ENCODE measurements around the gene NAP1L5.

The NAP1L5 gene

GRCh38 chr4:88734403-88734949 lies 36.8 kb upstream of the NAP1L5 start:
- no peaks in the 10 kb centered on the region for H3K36me3 ChIP-seq (ENCODE audit: control insufficient read depth, insufficient read depth, low read length)

GRCh38 chr4:88732714-88733368 lies 35.2 kb upstream of the NAP1L5 start:
- Histone ChIP-seq H3K36me3 (ENCODE audit: control insufficient read depth, insufficient read depth, low read length) (no peaks in the 10 kb centered on the region), H3K9ac (ENCODE audit: low read length) (no peak overlapping the region), H3K27me3 (ENCODE audit: control insufficient read depth, insufficient read depth, low read length) (no peaks in the 10 kb centered on the region), H3K9me3 (ENCODE audit: control insufficient read depth, low read length) (no peaks in the 10 kb centered on the region), H3K4me3 (ENCODE audit: low read length) (no peak overlapping the region), H3K4me1 (ENCODE audit: control insufficient read depth, insufficient read depth, low read length) (peaks cover 8% of the 10 kb centered on the region)

More at GRCh38 chr4:88734403-88734949, 36.8 kb upstream of the NAP1L5 start:
- peaks cover 16% of the 10 kb centered on the region for H3K4me1 ChIP-seq (ENCODE audit: control insufficient read depth, insufficient read depth, low read length)
- H3K9me3 ChIP-seq (ENCODE audit: control insufficient read depth, low read length): no peaks in the 10 kb centered on the region
- H3K4me3 ChIP-seq (ENCODE audit: low read length): no peak overlapping the region
- no peaks in the 10 kb centered on the region for H3K27me3 ChIP-seq (ENCODE audit: control insufficient read depth, insufficient read depth, low read length)
- H3K9ac ChIP-seq (ENCODE audit: low read length): no peak overlapping the region

- H3K4me3 ChIP-seq (ENCODE audit: low read length): no peak overlapping the region
- no peak overlapping the region for H3K9ac ChIP-seq (ENCODE audit: low read length)
- H3K4me1 ChIP-seq (ENCODE audit: control insufficient read depth, insufficient read depth, low read length): no peaks in the 10 kb centered on the region
- H3K27me3 ChIP-seq (ENCODE audit: control insufficient read depth, insufficient read depth, low read length): no peaks in the 10 kb centered on the region
- no peaks in the 10 kb centered on the region for H3K9me3 ChIP-seq (ENCODE audit: control insufficient read depth, low read length)
- H3K36me3 ChIP-seq (ENCODE audit: control insufficient read depth, insufficient read depth, low read length): peaks cover 5% of the 10 kb centered on the region
These were observed 33.8 kb upstream of the NAP1L5 start for GRCh38 chr4:88731381-88731780.

- no peak overlapping the region for H3K9ac ChIP-seq (ENCODE audit: low read length)
- no peak overlapping the region for H3K4me3 ChIP-seq (ENCODE audit: low read length)
- H3K9me3 ChIP-seq (ENCODE audit: control insufficient read depth, low read length): no peaks in the 10 kb centered on the region
- H3K4me1 ChIP-seq (ENCODE audit: control insufficient read depth, insufficient read depth, low read length): no peaks in the 10 kb centered on the region
- H3K36me3 ChIP-seq (ENCODE audit: control insufficient read depth, insufficient read depth, low read length): peaks cover 5% of the 10 kb centered on the region
- H3K27me3 ChIP-seq (ENCODE audit: control insufficient read depth, insufficient read depth, low read length): no peaks in the 10 kb centered on the region
These were observed 33.2 kb upstream of the NAP1L5 start for GRCh38 chr4:88730811-88731210.

- no peak overlapping the region for H3K4me3 ChIP-seq (ENCODE audit: low read length)
- no peaks in the 10 kb centered on the region for H3K9me3 ChIP-seq (ENCODE audit: control insufficient read depth, low read length)
- no peak overlapping the region for H3K9ac ChIP-seq (ENCODE audit: low read length)
- H3K27me3 ChIP-seq (ENCODE audit: control insufficient read depth, insufficient read depth, low read length): no peaks in the 10 kb centered on the region
- no peaks in the 10 kb centered on the region for H3K4me1 ChIP-seq (ENCODE audit: control insufficient read depth, insufficient read depth, low read length)
- H3K36me3 ChIP-seq (ENCODE audit: control insufficient read depth, insufficient read depth, low read length): peaks cover 5% of the 10 kb centered on the region
These were observed 31.6 kb upstream of the NAP1L5 start for GRCh38 chr4:88729146-88729760.

GRCh38 chr4:88728146-88728545 lies 30.5 kb upstream of the NAP1L5 start:
- peaks cover 5% of the 10 kb centered on the region for H3K36me3 ChIP-seq (ENCODE audit: control insufficient read depth, insufficient read depth, low read length)
- H3K9me3 ChIP-seq (ENCODE audit: control insufficient read depth, low read length): no peaks in the 10 kb centered on the region
- no peak overlapping the region for H3K9ac ChIP-seq (ENCODE audit: low read length)
- H3K4me1 ChIP-seq (ENCODE audit: control insufficient read depth, insufficient read depth, low read length): no peaks in the 10 kb centered on the region
- no peak overlapping the region for H3K4me3 ChIP-seq (ENCODE audit: low read length)
- H3K27me3 ChIP-seq (ENCODE audit: control insufficient read depth, insufficient read depth, low read length): no peaks in the 10 kb centered on the region

- H3K36me3 ChIP-seq (ENCODE audit: control insufficient read depth, insufficient read depth, low read length): peaks cover 5% of the 10 kb centered on the region
These were observed 28.4 kb upstream of the NAP1L5 start for GRCh38 chr4:88725986-88726385.

GRCh38 chr4:88725143-88725542 lies 27.5 kb upstream of the NAP1L5 start:
- no peak overlapping the region for H3K9ac ChIP-seq (ENCODE audit: low read length)
- H3K4me1 ChIP-seq (ENCODE audit: control insufficient read depth, insufficient read depth, low read length): no peaks in the 10 kb centered on the region
- H3K9me3 ChIP-seq (ENCODE audit: control insufficient read depth, low read length): no peaks in the 10 kb centered on the region
- H3K4me3 ChIP-seq (ENCODE audit: low read length): no peak overlapping the region
- peaks cover 5% of the 10 kb centered on the region for H3K36me3 ChIP-seq (ENCODE audit: control insufficient read depth, insufficient read depth, low read length)
- no peaks in the 10 kb centered on the region for H3K27me3 ChIP-seq (ENCODE audit: control insufficient read depth, insufficient read depth, low read length)

More at GRCh38 chr4:88725986-88726385, 28.4 kb upstream of the NAP1L5 start:
- no peaks in the 10 kb centered on the region for H3K4me1 ChIP-seq (ENCODE audit: control insufficient read depth, insufficient read depth, low read length)
- no peaks in the 10 kb centered on the region for H3K27me3 ChIP-seq (ENCODE audit: control insufficient read depth, insufficient read depth, low read length)
- H3K4me3 ChIP-seq (ENCODE audit: low read length): no peak overlapping the region
- H3K9me3 ChIP-seq (ENCODE audit: control insufficient read depth, low read length): no peaks in the 10 kb centered on the region
- no peak overlapping the region for H3K9ac ChIP-seq (ENCODE audit: low read length)

GRCh38 chr4:88724406-88724805 lies 26.8 kb upstream of the NAP1L5 start:
- Histone ChIP-seq H3K4me1 (ENCODE audit: control insufficient read depth, insufficient read depth, low read length) (no peaks in the 10 kb centered on the region), H3K36me3 (ENCODE audit: control insufficient read depth, insufficient read depth, low read length) (peaks cover 5% of the 10 kb centered on the region), H3K9ac (ENCODE audit: low read length) (no peak overlapping the region), H3K4me3 (ENCODE audit: low read length) (no peak overlapping the region), H3K9me3 (ENCODE audit: control insufficient read depth, low read length) (no peaks in the 10 kb centered on the region), H3K27me3 (ENCODE audit: control insufficient read depth, insufficient read depth, low read length) (no peaks in the 10 kb centered on the region)

GRCh38 chr4:88722828-88723227 lies 25.2 kb upstream of the NAP1L5 start:
- Histone ChIP-seq H3K4me1 (ENCODE audit: control insufficient read depth, insufficient read depth, low read length) (no peaks in the 10 kb centered on the region), H3K36me3 (ENCODE audit: control insufficient read depth, insufficient read depth, low read length) (peaks cover 5% of the 10 kb centered on the region), H3K9ac (ENCODE audit: low read length) (no peak overlapping the region)

GRCh38 chr4:88722276-88722780 lies 24.7 kb upstream of the NAP1L5 start:
- H3K27me3 ChIP-seq (ENCODE audit: control insufficient read depth, insufficient read depth, low read length): no peaks in the 10 kb centered on the region
- H3K36me3 ChIP-seq (ENCODE audit: control insufficient read depth, insufficient read depth, low read length): peaks cover 5% of the 10 kb centered on the region
- no peaks in the 10 kb centered on the region for H3K4me1 ChIP-seq (ENCODE audit: control insufficient read depth, insufficient read depth, low read length)
- H3K4me3 ChIP-seq (ENCODE audit: low read length): no peak overlapping the region
- H3K9ac ChIP-seq (ENCODE audit: low read length): no peak overlapping the region
- no peaks in the 10 kb centered on the region for H3K9me3 ChIP-seq (ENCODE audit: control insufficient read depth, low read length)

More at GRCh38 chr4:88722828-88723227, 25.2 kb upstream of the NAP1L5 start:
- no peaks in the 10 kb centered on the region for H3K27me3 ChIP-seq (ENCODE audit: control insufficient read depth, insufficient read depth, low read length)
- H3K4me3 ChIP-seq (ENCODE audit: low read length): no peak overlapping the region
- no peaks in the 10 kb centered on the region for H3K9me3 ChIP-seq (ENCODE audit: control insufficient read depth, low read length)

Measured in mucosa of stomach (tissue), 1 donor.